Breast epithelium (tissue), 3 donors: Measurements from ENCODE around the gene MEIOSIN.

Experiments used
- CTCF ChIP-seq, 3 donors: fragments of 450-650 bp; IDR thresholded peaks; one replicate each; pipeline ENCODE4 v1.5.1; 2016 to 2017; ENCODE audit warnings: antibody characterized with exemption in 3 of 3, mild to moderate bottlenecking in 3 of 3, moderate library complexity in 3 of 3
- POLR2A ChIP-seq: fragments of 450-650 bp; IDR thresholded peaks from one replicate; pipeline ENCODE4 v1.6.1; 2016; ENCODE audit warnings: antibody characterized with exemption, mild to moderate bottlenecking, moderate library complexity
- POLR2AphosphoS5 ChIP-seq, 3 donors: sonication (generic); formaldehyde crosslinking; IDR thresholded peaks; one replicate each; pipeline ENCODE4 v1.6.1; 2017; ENCODE audit warnings: antibody characterized with exemption in 3 of 3

DNA sequence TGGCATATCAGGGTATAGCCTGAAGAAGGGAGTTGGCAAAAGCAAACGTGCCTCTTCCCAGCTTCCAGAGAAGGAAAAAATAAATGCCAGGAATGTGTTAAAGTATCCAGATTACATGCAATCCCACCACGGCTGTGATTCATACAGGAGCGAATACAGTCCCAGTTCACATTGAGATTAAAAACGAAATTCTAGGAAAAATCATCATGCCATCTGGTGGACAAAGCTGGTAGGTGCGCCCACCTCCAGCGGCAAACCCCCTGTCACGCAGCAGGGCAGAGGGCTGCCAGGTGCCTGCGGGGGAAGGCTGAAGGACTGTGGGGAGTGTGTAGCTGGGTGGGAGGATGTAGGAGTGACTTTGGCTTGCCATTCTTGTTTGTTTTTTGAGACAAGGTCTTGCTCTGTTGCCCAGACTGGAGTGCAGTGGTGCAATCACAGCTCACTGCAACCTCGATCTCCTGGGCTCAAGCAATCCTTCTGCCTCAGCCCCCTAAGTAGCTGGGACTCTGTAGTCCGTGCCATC is 65.8 kb downstream of the MEIOSIN start:
- TF ChIP-seq CTCF (IDR thresholded peaks at IDR 0.05) (peak; percentile 93 to 94 (median 94)), POLR2AphosphoS5 (IDR thresholded peaks at IDR 0.05) (peak in 2 of 3 donors; percentile 45 to 51), POLR2A (no peak)
